ENCODE measurements around the gene FAM83C. TPM values are rescaled to one million over a fixed set of nuclear protein-coding genes. Genes with fewer than 3 reads are reported as not detected.

FAM83C gene
- total and polyA plus RNA-seq, 7 donors = under 0.01 to 0.03 TPM; not detected in 5

- Histone ChIP-seq H3K27me3 (no peaks in the 10 kb centered on the region), H3K27ac (peak overlapping the region; percentile 53 to 82 (median 74)), H3K36me3 (peaks cover 0 to 8% (median 3%) of the 10 kb centered on the region in 4 donors), H3K4me3 (no peak overlapping the region), H3K4me1 (peaks cover 0 to 85% (median 72%) of the 10 kb centered on the region in 4 donors), H3K9me3 (no peaks in the 10 kb centered on the region)
- TF ChIP-seq POLR2A (IDR thresholded peaks at IDR 0.05) (no peak), POLR2AphosphoS5 (IDR thresholded peaks at IDR 0.05) (peak in 1 of 4 donors; percentile 22), EP300 (IDR thresholded peaks at IDR 0.05) (no peak)
- intact Hi-C loops (cut with DNase I) = no loop called here
- no peak for DNase-seq
- WGBS, 2 donors = 85 to 90% methylated on average over 2 of the region's 2 CpGs
Measured at GRCh38 chr20:35339007-35339406, 46.8 kb upstream of the FAM83C start.

DNA sequence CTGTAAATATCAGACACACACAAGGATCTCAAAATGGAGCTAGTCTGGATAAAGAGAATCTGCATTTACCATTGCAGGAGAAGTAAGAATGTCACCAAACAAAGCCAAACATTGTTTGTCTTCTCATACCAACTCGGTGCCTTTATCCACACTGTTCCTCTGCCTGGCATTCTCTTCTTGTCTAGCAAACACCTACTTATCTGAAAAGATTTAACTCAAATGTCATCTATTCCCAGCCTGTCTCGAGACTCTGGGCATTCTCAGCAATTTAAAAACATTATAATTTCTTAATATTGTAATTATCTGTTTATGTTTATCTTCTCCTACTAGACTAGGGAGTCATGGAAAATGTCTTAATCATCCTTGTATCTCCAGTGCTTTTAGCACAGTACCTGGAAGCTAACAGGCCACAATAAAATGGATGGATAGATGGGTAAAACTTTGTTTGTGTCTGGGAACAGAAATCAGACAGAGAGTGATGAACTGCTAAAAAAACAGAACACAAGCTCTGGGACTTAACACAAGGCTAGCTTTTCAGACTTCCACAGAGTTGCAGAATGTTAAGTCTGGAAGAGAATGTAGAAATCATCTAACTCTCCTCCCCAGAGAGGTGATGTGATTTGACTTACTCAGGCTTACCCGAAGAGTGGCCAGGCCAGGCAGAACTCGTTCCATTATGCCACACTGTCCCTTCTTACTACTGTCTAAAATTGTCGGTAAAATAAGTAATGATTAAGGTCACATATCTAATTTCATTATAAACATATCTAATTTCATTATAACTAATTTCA is 42.3 kb upstream of the FAM83C start:
- DNase-seq = no peak
- TF ChIP-seq POLR2A (IDR thresholded peaks at IDR 0.05) (no peak), POLR2AphosphoS5 (IDR thresholded peaks at IDR 0.05) (peak in 2 of 4 donors; percentile 42 to 57), EP300 (IDR thresholded peaks at IDR 0.05) (peak in 1 of 4 donors; percentile 20)
- TF ChIP-seq, protein P1, sequence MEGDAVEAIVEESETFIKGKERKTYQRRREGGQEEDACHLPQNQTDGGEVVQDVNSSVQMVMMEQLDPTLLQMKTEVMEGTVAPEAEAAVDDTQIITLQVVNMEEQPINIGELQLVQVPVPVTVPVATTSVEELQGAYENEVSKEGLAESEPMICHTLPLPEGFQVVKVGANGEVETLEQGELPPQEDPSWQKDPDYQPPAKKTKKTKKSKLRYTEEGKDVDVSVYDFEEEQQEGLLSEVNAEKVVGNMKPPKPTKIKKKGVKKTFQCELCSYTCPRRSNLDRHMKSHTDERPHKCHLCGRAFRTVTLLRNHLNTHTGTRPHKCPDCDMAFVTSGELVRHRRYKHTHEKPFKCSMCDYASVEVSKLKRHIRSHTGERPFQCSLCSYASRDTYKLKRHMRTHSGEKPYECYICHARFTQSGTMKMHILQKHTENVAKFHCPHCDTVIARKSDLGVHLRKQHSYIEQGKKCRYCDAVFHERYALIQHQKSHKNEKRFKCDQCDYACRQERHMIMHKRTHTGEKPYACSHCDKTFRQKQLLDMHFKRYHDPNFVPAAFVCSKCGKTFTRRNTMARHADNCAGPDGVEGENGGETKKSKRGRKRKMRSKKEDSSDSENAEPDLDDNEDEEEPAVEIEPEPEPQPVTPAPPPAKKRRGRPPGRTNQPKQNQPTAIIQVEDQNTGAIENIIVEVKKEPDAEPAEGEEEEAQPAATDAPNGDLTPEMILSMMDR (IDR thresholded peaks at IDR 0.05) = no peak

GRCh38 chr20:35333606-35334005 is 41.4 kb upstream of the FAM83C start:
- Histone ChIP-seq H3K27me3 (no peaks in the 10 kb centered on the region), H3K4me1 (peaks cover 0 to 83% (median 68%) of the 10 kb centered on the region in 4 donors), H3K9me3 (no peaks in the 10 kb centered on the region), H3K4me3 (no peak overlapping the region), H3K27ac (peak overlapping the region; percentile 45 to 84 (median 78)), H3K36me3 (no peaks in the 10 kb centered on the region)
- intact Hi-C loops (cut with DNase I) = no loop called here
- no peak for DNase-seq
- TF ChIP-seq, protein P1 (IDR thresholded peaks at IDR 0.05) = no peak
- peak; percentile 27 to 82 (median 65) for TF ChIP-seq POLR2AphosphoS5 (IDR thresholded peaks at IDR 0.05)
- peak in 3 of 4 donors; percentile 11 to 45 (median 37) for TF ChIP-seq EP300 (IDR thresholded peaks at IDR 0.05)
- TF ChIP-seq POLR2A (IDR thresholded peaks at IDR 0.05) = no peak
- 18 to 63% methylated on average over 4 of the region's 4 CpGs for WGBS, 2 donors

More for the DNA sequence above, 42.3 kb upstream of the FAM83C start:
- intact Hi-C loops (cut with DNase I) = no loop called here
- no peaks in the 10 kb centered on the region for H3K36me3 ChIP-seq
- H3K4me3 ChIP-seq = no peak overlapping the region
- H3K4me1 ChIP-seq = peaks cover 0 to 91% (median 75%) of the 10 kb centered on the region in 4 donors
- 78 to 88% methylated on average over 5 of the region's 5 CpGs for WGBS, 2 donors
- no peaks in the 10 kb centered on the region for H3K27me3 ChIP-seq
- peak overlapping the region; percentile 45 to 84 (median 78) for H3K27ac ChIP-seq
- H3K9me3 ChIP-seq = no peaks in the 10 kb centered on the region

DNA sequence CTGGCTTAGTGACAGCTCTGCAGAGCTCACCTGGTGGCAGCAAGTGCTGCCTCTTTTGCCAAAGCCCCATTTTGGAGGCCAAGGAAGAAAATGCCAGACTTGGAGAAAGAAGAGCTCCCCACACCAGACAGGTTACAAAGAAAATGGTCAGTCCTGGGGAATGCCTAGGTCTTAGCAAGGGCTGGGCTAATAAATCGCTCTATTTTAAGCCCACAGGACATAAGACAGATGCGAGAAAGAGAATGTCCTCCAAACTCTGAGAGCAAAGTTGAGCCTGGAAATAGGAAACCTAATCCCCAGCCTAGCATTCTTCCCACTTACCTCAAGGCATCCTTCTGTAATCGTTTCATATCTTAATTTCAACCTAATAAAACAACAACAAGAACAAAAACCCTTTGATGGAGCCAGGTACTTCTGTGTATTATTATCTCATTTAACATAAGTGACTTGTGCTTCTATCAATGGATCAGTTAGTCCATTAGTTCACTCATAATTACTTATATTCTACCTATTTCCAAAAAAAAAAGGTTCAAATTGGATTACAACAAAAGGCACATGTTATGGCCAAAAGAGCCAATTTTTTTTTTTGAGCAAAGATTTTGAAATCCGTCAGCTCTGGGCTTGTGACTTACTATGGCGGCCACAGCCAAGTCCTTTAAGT is 40.4 kb upstream of the FAM83C start:
- Histone ChIP-seq H3K4me3 (no peak overlapping the region), H3K27me3 (no peaks in the 10 kb centered on the region), H3K4me1 (peaks cover 0 to 74% (median 59%) of the 10 kb centered on the region in 4 donors), H3K9me3 (no peaks in the 10 kb centered on the region), H3K36me3 (no peaks in the 10 kb centered on the region), H3K27ac (peak overlapping the region in 3 of 4 donors; percentile 76 to 84 (median 81))
- WGBS, 2 donors = 88 to 92% methylated on average over 5 of the region's 5 CpGs
- TF ChIP-seq POLR2A (IDR thresholded peaks at IDR 0.05) = no peak
- TF ChIP-seq POLR2AphosphoS5 (IDR thresholded peaks at IDR 0.05) = peak; percentile 19 to 79 (median 58)
- no peak for DNase-seq
- intact Hi-C loops (cut with DNase I) = no loop called here

DNA sequence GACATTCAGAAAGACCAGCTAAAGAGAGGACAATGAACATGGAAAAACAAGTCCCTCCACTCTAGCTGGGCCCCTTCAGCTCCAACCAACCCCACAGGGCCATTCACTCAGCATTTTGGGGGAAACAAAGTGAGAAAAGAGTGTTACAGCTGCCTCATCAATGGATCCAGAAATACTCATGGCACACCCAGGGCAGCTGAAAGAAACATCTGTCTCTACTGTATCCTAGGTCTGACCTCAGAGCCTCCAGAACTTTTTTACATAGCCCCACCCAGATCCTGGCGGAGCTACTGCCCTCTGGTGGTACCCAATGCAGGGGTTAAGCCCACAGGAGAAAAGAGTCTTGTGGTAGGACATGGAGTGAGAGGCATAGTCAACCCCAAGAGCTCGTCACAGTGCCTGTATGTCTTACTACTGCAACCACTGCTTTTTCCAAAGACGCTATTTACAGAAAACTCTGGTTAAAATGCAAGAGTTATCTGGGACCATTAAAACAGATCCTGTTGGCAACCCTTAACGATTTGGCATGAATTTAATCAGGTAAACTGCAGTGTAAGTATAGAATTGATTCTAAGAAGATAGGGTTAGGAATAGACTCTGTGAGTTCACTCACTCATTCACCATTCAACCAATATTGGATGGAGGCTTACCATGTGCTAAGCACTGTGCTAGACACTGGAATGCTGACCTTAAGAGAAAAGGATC is 37.4 kb upstream of the FAM83C start:
- no peak overlapping the region for H3K4me3 ChIP-seq

More for the DNA sequence above, 37.4 kb upstream of the FAM83C start:
- 71 to 80% methylated on average over 4 of the region's 4 CpGs for WGBS, 2 donors
- Histone ChIP-seq H3K4me1 (peaks cover 0 to 65% (median 54%) of the 10 kb centered on the region in 4 donors), H3K9me3 (no peaks in the 10 kb centered on the region), H3K36me3 (no peaks in the 10 kb centered on the region), H3K27me3 (no peaks in the 10 kb centered on the region), H3K27ac (no peak overlapping the region)
- no peak for DNase-seq
- TF ChIP-seq, protein P1 (IDR thresholded peaks at IDR 0.05) = peak in 1 of 4 experiments; percentile 10
- TF ChIP-seq POLR2A (IDR thresholded peaks at IDR 0.05) = no peak
- intact Hi-C loops (cut with DNase I) = no loop called here
